HG03521 (cell line): Measurements from ENCODE around the gene ADM2.

Experiments used
- ATAC-seq: cut with Tn5 transposase; IDR thresholded peaks from one replicate; pipeline ENCODE4 v1.9.1; 2021; ENCODE audit warnings: mild to moderate bottlenecking, moderate library complexity; ENCODE audit not compliant: unreplicated experiment

Gene ADM2

DNA sequence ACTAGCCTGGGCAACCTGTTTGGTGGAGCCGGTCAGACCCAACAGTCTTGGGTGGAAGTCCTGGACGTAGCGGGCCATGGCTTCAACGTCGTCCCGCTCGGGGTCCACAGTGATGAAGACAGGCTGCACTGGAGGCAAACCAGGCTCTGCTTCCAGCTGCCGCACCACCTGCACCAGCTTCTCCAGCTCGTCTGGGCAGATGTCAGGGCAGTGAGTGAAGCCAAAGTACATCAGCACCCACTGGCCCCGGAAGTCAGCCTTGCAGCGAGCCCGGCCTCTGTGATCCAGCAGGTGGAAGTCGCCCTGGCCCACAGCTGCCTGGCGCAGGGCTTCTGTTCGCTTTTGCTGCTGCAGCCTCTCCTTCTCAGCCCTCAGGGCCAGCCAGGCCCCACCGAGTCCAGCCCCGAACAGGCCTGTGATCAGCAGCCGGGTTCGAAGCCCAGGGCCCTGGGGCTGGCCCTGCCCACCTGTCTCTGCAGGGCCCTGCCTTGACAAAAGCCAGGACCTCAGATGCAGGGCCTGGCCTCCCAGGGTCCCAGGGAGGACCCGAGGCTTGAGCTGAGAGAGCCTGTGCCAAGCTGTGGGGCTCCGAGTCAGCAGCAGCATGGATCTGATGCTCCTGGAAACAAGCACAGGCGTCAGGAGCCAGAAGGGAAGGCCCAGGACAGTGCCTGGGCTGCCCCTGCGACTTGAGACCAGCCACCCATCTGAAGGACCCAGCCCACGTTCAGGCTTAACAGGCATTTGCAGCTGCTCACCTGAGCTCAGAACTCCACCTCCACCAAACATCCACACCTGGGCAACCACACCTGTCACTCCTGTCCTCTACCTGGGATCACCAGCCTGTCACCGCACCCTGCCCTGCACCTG lies 42.7 kb downstream of the ADM2 start:
- no peak for ATAC-seq

GRCh38 chr22:50524676-50525103 lies 43.3 kb downstream of the ADM2 start:
- ATAC-seq: no peak

- peak; percentile 35 for ATAC-seq
Observed at GRCh38 chr22:50525104-50525857, 43.9 kb downstream of the ADM2 start, which contains the start of gene SCO2. TSS of gene SCO2 (minus strand) at chr22:50525598. CDS start at chr22:50524411, 1,187 bp downstream.

DNA sequence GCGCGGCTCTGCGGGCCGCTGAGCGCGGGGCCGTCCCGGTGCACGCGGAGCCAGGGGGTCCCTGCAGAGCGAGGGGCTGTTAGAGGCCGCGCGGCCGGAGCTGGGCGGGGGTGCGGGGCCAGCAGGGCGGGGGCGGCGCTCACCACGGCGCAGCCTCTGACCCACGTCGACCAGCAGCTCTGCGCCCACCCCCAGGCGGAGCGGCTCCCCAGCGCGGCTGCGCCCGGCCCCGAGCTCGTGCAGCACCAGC lies 44.4 kb downstream of the ADM2 start:
- ATAC-seq: peak; percentile 19

- ATAC-seq: peak; percentile 16
Observed at GRCh38 chr22:50526108-50526833, 44.9 kb downstream of the ADM2 start.

DNA sequence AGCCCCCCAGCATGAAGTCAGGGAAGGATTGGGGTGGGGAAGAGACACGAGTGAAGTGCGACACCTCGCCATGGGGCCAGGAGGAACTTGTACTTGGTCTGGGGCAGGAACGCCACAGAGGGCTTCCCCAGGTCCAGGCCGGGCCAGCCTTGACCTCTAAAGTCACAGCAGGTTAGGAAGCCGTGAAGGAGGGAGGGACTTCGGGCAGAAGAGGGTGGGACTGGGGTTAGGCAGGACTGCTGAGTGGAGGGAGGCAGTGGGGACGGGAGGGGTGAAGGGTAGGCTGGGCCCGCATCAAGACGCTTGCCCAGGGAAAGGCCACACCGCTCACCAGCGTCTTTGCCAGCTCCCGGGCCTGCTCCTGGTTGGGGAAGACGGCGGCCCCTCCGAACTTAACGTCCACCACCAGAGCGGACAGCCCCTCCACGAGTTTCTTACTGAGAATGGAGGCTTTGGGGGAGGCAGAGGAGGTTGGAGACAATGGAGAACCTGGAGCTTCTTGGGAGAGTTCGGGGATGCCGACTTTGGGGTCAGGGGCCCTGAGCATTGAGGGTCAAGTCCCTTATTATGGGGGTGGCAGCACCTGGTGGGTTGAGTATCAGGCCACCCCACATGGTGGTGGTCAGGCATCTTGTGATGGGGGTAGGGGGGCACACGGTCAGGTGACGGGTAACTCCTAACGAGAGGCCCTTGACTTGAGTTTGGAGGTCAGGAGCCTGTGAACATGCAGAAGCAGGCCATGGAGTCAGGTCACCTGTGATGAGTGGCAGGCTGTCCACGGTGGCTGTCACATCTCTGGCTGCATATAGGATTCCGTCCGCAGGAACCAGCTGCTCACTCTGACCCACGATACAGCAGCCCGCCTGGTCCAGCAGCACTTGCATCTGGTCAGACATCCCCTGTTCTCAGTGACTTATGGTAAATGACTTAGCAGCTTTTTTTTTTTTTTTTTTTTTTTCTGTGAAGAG lies 45.8 kb downstream of the ADM2 start:
- no peak for ATAC-seq

DNA sequence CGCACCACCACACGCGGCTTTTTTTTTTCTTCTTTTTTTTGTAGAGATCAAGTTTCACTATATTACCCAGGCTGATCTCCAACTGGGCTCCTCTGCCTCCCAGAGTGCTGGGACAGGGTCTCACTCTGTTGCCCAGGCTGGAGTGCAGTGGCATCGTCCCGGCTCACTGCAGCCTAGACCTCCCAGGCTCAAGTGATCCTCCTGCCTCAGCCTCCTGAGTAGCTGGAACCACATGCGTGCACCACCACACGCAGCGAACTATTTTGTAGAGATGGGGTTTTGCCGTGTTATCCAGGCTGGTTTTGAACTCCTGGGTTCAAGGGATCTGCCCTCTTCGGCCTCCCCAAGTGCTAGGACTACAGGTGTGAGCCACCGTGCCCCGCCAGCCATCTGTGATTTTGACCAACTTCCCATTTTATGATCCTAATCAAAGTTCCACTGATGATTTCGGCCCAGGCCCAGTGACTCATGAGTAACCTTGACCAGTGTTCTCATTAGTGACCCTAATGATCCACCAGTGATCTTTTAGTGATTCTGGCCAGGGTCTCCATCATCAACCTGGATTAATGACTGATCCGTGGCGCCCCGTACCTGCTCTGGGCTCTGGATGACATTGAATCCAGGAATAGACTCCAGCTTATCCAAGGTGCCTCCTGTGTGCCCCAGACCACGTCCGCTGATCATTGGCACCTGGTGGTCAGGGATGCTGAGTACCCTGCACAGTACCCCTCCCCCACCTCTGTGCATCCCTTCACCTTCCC lies 46.8 kb downstream of the ADM2 start:
- ATAC-seq: no peak

DNA sequence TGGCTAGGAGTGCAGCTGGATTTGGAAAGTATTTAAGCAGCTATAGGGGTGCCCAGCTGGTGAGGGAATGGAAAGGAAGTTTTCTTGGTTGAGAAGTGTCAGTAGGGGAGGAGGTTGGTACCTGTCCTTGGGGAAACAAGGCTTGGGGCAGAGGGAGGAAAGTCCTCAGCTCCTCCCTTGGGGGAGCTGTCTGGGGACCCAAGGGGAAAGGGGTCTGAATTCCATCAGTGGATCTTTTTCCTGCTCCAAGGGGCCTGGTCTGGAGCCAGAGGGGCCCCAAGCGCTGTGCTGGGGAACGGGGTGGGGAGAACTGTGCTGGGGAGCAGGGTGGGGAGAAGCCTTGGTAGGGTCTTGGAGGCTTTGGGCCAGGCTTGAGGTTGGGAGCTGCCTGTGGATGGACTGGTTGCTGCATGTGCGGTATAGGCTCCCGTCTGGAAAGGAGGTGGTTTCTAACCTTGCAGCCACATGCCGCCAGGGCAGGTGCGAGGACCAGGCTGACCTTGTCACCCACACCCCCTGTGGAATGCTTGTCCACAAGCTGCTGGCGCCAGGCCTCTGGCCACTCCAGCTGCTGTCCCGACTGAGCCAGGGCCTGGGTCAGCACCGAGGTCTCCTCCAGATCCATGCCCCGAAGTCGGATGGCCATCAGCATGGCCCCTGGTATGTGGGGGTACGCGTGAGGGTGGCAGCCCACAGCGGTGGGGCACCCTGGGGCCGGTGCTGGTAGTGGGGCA lies 47.5 kb downstream of the ADM2 start:
- no peak for ATAC-seq

GRCh38 chr22:50529416-50529896 lies 48.1 kb downstream of the ADM2 start:
- no peak for ATAC-seq

DNA sequence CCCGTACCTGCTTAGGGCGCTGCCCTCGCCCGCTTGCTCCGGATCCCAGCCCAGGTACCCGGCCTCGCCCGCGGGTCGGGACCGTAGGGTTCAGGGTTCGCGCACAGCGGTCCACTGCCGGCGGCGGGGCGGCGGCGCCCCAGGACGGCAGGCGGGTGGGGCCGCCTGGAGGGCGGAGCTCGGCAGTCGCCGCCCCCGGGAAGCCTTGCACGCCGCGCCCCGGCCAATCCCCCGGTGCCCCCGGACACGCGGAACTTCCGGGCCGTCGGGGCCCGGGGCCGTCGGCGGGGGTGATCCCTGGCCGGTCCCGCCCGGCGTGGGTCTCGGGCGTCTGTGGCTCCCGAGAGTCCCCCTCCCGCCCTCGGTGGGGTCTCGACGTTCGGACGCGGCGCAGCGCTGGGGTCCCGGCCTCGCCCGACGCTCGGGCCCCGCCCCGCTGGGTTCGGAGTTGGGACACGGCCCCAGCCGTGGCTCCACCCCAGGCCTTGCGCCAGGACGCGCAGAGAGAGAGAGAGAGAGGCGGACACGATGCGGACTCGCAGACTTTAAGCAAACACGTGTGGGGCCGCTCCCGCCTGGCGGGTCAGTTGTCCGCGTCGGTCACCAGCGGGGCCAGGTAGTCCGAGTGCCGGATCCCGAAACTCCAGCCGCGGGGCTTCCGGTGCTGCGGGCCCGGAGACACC lies 48.7 kb downstream of the ADM2 start, which contains the start of gene TYMP:
TSS of gene TYMP (minus strand) at position 116 of the 683 bp plus-strand sequence. CDS start 303 bp downstream, outside the sequence.
- ATAC-seq: peak; percentile 20

- ATAC-seq: no peak
Observed at GRCh38 chr22:50530580-50530876, 49.2 kb downstream of the ADM2 start.

DNA sequence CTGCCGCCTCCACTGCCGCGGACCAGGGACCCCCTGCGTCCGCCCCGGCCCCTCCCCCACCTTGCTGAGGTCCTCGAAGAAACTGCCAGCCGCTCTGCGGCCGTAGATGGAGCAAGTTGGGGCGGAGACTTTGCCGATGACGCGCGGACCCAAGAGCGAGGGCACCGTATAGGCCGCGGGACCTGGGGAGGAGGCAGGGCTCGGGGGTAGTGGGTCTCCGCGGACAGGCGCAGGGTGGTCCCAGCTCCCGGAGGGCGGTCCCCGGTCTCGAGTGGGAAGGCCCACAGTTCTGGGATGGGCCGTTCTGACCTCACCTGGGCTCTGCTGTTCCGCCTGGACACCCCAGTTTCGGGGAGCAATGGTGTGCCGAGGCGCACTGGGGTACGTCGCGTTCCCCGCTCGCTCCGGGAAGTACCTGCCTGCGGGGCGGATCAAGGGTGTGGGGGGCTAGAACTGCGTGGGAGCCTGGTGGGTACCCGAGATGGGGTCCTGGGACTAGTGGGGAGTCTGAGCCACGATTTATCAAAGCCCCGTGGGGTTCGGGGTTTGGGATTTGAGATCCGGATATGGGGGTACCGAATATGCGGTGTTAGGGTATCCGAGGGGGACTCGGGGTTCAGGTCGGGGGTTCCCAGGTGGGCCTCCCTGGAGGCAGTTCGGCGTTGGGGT lies 49.7 kb downstream of the ADM2 start:
- ATAC-seq: no peak

GRCh38 chr22:50531546-50531961 lies 50.2 kb downstream of the ADM2 start:
- no peak for ATAC-seq

DNA sequence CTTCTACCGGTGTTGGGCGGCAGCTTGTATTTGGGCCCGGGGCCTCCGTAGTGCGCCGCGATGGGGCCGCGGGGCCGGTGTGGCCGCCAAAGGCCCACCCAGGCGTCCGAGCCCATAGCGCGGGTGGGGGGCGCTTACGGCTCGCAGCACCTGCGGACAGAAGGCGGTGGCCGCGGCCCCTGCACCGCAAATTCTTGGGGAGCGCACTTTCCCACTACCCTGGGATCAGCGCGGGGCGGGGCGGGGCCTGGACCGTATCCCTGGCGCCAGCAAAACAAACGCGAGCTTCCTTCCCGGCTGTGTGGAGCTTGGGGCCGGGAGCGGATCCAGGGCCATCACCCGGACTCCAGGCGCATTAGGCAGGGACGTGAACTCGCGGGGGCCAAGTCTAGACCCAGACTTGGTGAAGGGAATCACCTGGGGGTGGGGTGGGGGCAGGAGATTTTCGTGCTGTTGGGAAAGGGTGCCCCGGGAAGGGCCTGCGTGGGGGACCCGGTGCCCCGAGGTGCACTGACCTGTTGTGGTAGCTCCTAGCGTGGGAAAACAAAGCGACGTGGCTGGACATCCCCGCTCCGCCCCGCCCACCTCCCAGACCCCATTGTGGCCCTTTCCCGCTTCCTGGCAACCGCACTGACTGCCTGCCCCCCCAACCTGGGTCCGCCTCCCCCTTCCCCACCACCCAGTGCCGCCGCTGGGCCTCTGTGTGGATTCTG lies 50.8 kb downstream of the ADM2 start:
- ATAC-seq: no peak

DNA sequence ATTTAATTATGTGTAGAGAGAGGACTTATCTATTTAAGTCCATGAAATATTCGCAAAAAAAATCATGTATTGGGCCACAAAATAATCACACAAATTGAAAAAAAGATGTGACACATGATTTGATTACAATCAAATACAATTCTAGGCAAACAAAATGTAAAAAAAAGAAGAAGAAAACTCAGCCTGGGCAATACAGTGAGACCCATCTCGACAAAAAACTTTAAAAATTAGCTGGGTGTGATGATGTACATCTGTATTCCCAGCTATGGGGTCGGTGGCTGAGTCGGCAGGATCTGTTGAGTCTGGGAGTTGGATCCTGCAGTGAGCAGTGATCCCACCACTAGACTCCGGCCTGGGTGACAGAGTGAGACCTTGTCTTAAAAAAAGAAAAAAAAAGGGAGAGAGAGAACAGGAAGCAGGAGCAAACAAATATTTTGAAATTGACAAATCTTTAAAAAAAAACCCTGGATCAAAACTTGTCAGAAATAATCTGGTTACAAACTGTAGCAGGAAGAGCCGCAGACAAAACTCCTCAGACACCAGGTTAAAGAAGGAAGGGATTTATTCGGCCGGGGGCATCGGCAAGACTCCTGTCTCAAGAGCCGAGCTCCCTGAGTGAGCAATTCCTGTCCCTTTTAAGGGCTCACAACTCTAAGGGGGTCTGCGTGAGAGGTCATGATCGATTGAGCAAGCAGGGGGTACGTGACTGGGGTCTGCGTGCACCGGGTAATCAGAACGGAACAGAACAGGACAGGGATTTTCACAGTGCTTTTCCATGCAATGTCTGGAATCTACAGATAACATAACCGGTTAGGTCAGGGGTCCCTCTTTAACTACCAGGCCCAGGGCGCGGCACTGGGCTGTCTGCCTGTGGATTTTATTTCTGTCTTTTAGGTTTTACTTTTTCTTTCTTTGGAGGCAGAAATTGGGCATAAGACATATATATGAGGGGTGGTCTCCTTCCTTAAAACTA lies 51.8 kb downstream of the ADM2 start:
- no peak for ATAC-seq
